KOPT-K1 (cell line): ENCODE results near the gene GREM1.

Experiments
- H3K27ac ChIP-seq: fragments of 200-600 bp; sonication (generic); 2 replicates; pipeline ENCODE4 v1.5.1; 2016; ENCODE audit warnings: antibody characterized with exemption, mild to moderate bottlenecking, low read depth, low read length; ENCODE audit not compliant: poor library complexity, severe bottlenecking
- H3K36me3 ChIP-seq: fragments of 200-600 bp; sonication (generic); 2 replicates; pipeline ENCODE4 v1.5.1; 2017; ENCODE audit warnings: antibody characterized with exemption, mild to moderate bottlenecking, low read length, moderate library complexity; ENCODE audit not compliant: insufficient read depth
- H3K9me3 ChIP-seq: fragments of 200-600 bp; sonication (generic); 2 replicates; pipeline ENCODE4 v1.5.1; 2017; ENCODE audit warnings: antibody characterized with exemption, low read length, mild to moderate bottlenecking; ENCODE audit not compliant: insufficient read depth, poor library complexity, severe bottlenecking

Gene GREM1

DNA sequence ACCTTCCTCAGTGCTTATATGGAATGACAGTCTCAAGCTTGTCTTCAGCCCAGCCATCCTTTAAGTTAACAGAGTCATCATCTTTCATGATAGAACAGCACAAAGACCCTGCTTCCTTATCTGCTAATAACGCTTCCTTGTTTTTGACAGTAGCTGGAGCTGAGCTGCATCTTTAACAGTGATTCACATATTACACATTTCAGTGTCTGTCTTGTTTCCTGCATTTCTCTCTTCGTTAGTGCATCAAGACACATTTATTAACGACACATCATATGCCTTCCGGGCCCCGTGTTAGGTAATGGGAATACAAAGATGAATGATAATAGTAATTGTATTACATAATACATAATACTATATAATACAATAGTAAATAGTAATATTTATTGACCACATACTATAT, 30.2 kb upstream of the GREM1 start:
- no peak overlapping the region for H3K27ac ChIP-seq
- H3K9me3 ChIP-seq: no peaks in the 10 kb centered on the region

GRCh38 chr15:32688151-32688639, 29.6 kb upstream of the GREM1 start:
- H3K27ac ChIP-seq: no peak overlapping the region
- H3K9me3 ChIP-seq: no peaks in the 10 kb centered on the region
- H3K36me3 ChIP-seq: no peaks in the 10 kb centered on the region

More for the DNA sequence above, 30.2 kb upstream of the GREM1 start:
- no peaks in the 10 kb centered on the region for H3K36me3 ChIP-seq

DNA sequence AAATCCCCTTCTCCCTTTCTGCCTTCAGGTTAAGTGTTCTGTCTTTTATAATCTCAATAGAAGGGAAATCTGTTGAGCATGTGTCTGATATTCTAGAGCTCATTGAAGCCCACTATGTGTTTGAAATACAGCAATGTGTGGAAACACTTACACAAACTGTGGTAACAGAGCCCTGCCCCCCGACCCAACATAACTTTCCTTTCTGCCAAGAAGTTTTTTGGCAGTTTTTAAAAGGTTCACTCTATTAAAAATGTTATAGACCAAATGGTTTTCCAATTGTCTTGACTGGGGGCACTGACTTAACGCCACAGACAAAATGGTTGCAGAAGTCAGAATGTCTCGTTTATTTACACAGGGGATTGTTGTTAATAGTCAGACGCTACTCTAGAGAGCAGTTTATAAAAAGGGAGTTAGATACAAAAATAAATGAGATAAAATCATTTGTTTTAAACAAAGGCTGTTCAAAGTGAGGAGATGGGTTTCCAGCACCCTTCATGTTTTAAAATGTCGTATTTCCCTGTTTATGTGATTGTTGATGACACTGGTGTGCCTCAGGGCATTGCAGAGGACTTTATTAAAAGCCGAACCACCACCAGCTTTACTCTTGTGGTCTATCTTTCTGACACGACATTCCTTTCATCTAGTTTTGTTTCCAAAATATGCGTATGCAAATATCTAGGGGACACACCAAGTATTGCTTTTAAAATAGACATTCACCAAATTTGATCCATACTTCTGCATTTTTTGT, 26.7 kb upstream of the GREM1 start:
- no peaks in the 10 kb centered on the region for H3K9me3 ChIP-seq
- H3K27ac ChIP-seq: no peak overlapping the region
- no peaks in the 10 kb centered on the region for H3K36me3 ChIP-seq

DNA sequence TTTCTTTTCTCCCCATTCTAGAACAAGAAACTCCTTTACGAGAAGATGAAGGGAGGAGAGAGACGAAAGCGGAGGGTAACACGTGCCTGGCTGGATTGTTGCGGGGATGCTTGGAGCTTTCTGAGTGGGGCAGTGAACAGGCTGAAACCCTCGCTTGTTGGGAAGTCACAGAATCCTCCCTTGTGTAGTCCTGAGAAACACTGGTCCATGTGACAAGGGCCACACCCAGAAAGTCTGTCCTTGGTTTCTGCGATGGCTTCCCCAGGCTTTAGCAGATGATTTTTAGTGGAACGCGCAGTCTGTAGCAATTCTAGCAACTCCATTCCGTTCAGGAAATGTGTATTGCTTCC, 26.1 kb upstream of the GREM1 start:
- H3K27ac ChIP-seq: no peak overlapping the region
- H3K9me3 ChIP-seq: no peaks in the 10 kb centered on the region
- no peaks in the 10 kb centered on the region for H3K36me3 ChIP-seq

DNA sequence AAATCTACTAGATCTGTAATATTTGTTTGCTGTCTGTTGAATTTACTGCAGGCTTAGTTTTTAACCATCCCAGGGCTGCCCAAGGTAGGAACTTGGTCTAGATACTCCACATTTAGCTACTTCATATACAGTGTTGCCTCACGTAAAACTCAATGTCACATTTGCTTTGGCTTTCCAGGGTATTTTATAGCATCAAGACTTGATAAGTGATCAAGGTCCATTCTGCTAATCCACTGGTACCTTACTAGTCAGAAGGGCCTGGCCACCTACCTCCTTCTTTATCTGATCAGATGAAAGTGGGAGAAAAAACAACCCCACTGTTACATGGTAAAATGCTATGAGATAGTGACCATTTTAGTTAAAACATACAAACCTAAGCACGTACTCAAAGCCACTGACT, 25.5 kb upstream of the GREM1 start:
- Histone ChIP-seq H3K36me3 (no peaks in the 10 kb centered on the region), H3K9me3 (no peaks in the 10 kb centered on the region)

GRCh38 chr15:32694222-32694983, 23.4 kb upstream of the GREM1 start:
- H3K36me3 ChIP-seq: no peaks in the 10 kb centered on the region
- H3K27ac ChIP-seq: no peak overlapping the region
- H3K9me3 ChIP-seq: no peaks in the 10 kb centered on the region

More for the DNA sequence above, 25.5 kb upstream of the GREM1 start:
- no peak overlapping the region for H3K27ac ChIP-seq

- H3K9me3 ChIP-seq: no peaks in the 10 kb centered on the region
- no peaks in the 10 kb centered on the region for H3K36me3 ChIP-seq
- H3K27ac ChIP-seq: no peak overlapping the region
These were observed 18.9 kb upstream of the GREM1 start for GRCh38 chr15:32698773-32699390.

DNA sequence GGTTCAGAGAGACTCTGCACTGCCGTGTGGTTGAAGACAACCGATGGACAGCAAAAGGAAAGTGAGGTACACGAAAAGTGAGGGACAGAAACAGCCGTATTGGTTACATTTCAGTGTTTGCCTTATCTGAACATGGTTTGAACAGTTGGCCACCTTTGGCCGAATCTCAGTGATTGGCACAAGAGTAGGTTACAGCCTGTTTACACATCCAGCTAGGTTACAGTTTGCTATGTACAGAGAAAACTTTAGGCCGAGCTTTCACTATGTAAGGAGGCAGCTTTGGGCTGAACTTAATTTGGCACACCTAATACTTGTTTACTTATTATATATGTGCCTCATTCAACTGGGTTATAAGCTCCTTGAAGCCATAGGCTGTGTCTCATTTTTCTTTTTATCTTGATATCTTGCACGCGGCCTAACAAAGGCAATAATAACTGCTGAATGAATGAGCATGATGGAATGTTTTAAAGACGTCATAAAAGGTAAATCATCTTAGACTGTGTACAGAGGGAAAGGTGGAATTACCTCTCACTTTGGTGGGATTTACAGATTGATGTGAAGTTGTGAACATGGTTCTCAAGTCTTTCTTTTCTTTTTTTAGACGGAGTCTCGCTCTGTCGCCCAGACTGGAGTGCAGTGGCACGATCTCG, 17.2 kb upstream of the GREM1 start:
- Histone ChIP-seq H3K27ac (no peak overlapping the region), H3K9me3 (no peaks in the 10 kb centered on the region), H3K36me3 (no peaks in the 10 kb centered on the region)

- Histone ChIP-seq H3K27ac (no peak overlapping the region), H3K9me3 (no peaks in the 10 kb centered on the region), H3K36me3 (no peaks in the 10 kb centered on the region)
These were observed 15.9 kb upstream of the GREM1 start for GRCh38 chr15:32701863-32702262.

DNA sequence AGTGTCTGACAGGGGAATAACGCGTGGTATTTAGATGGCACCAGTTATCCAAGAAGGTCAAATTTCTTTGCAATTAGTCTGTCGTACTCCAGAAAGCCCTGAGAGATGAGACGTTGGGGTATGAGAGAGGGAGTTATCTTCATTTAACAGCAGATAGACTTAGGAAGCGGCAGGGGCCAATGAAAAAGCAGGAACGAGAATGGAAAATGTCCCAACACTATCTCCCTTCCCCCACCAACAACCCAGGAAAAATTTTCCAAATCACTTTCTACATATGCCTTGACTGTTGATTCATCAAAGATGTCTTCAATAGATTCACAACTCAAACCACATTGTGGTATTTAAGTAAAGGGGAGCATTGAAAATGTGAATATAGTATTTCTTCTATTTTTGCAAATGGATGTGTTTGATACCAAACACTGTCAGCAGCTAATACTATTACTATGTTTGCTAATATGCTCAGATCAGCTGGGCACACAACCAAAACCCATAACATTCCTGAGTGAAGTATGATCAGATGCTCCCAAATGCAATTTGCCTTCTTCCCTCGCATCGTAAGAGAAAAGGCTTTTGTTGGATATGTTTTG, 13.3 kb upstream of the GREM1 start:
- H3K9me3 ChIP-seq: no peaks in the 10 kb centered on the region
- H3K36me3 ChIP-seq: no peaks in the 10 kb centered on the region
- no peak overlapping the region for H3K27ac ChIP-seq

DNA sequence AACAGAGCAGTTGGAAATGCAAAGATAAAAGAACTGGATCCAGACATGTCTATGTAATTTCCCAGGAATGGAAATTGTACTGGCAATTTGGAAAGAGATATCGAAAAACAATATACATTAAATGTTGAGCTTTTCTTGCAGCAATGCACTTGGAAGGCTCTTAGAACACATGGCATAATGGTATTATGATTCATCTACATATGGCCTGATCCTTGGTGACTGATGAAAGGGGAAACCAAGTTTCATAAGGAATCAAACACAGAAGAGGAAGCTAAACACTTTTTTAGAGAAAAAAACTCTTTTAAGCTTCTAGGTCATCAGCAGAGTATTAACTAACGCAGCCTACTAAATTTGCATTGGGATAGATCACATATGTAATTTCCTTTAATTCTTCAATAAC, 12.4 kb upstream of the GREM1 start:
- Histone ChIP-seq H3K36me3 (no peaks in the 10 kb centered on the region), H3K9me3 (no peaks in the 10 kb centered on the region), H3K27ac (no peak overlapping the region)

GRCh38 chr15:32706704-32707103, 11.1 kb upstream of the GREM1 start:
- Histone ChIP-seq H3K9me3 (no peaks in the 10 kb centered on the region), H3K27ac (no peak overlapping the region), H3K36me3 (no peaks in the 10 kb centered on the region)

DNA sequence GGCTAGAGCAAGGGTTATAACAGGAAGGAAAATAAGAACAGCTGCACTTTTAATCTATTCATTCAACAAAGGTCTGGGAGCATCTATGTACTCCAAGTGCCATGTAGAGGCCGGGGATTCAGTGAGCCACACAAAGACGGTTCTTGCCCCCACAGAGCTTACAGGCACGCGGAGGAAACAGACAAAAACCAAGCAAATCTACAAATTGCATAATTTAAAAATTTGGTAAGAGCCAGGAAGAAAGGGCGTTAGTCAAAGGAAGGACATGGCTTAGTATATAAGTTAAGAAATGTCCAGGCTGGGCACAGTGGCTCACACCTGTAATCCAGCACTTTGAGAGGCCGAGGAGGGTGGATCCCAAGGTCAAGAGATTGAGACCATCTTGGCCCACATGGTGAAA, 10.4 kb upstream of the GREM1 start:
- no peaks in the 10 kb centered on the region for H3K36me3 ChIP-seq
- no peaks in the 10 kb centered on the region for H3K9me3 ChIP-seq
- no peak overlapping the region for H3K27ac ChIP-seq

DNA sequence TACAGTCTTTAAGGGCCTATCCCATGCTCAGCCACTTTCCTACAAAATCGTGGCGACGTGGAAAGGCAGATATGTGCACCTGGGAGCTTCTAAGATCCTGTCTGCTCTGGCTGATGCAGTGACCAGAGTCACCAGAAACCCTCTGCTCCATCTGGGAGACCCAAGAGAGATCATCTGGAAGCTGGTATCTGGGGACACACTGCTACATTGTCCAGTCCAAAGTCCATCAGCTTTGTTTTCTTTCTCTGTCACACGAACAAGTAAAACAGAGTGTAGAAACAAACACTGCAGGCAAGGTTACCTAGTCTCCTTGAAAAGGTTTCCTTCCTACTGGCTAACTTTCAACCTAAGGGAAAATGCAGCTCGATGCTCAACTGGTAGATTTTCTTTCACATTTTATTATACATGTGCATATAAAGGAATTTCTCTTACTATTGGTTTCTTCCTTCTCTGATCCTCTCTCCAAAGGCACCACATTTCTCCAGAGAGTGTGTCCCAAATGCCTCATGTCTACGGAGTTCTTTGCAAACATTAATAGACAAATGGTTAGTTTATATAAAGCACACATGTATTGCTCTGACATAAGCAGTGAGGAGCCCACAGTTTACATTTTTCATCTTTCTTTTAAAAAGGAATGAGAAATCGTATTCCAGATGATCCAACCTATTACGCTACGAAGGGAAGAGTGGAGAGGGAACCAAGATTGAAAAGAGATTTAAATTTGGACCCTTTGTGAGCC, 8.3 kb upstream of the GREM1 start:
- no peaks in the 10 kb centered on the region for H3K9me3 ChIP-seq
- no peak overlapping the region for H3K27ac ChIP-seq
- no peaks in the 10 kb centered on the region for H3K36me3 ChIP-seq
